SK-N-SH (cell line): ENCODE measurements around the gene FGF23. TPM values are rescaled to one million over a fixed set of nuclear protein-coding genes. Genes with fewer than 3 reads are reported as not detected.

Experiments used
- CTCF ChIA-PET: fragments of 300-600, 350-600 bp; formaldehyde crosslinking; extraction: SDS; loops from one replicate; lab custom pipeline; 2021; lab: Yijun Ruan, JAX
- POLR2A ChIA-PET: fragments of 350-600 bp; sonication (Branson Sonifier 250); formaldehyde crosslinking; extraction: SDS; loops from one replicate; lab custom pipeline; 2020; ENCODE audit warnings: antibody characterized with exemption, inconsistent platforms; lab: Yijun Ruan, JAX
- DNase-seq: peaks from one replicate; pipeline ENCODE4 v3.0.0; 2012
- H2AFZ ChIP-seq: fragments of 200-600 bp; sonication (generic); 2 replicates; pipeline ENCODE4 v1.8.1; 2016; ENCODE audit warnings: antibody characterized with exemption, mild to moderate bottlenecking, low read depth
- H3F3A ChIP-seq: fragments of 200-600 bp; sonication (generic); replicated peaks from 2 replicates; pipeline ENCODE3; 2016; ENCODE audit warnings: antibody characterized with exemption, mild to moderate bottlenecking; ENCODE audit not compliant: insufficient read depth
- H3K27ac ChIP-seq, 2 experiments: fragments of 200-500 bp in 1 of 2; fragments of 200-600 bp in 1 of 2; sonication (Bioruptor generic) in 1 of 2; sonication (generic), shearing (Covaris generic) in 1 of 2; 2 replicates each; pipeline versions ENCODE4 v1.5.1 to v1.6.1; 2014 to 2016; ENCODE audit warnings: low read depth in 2 of 2, inconsistent platforms in 1 of 2, low read length in 1 of 2, mild to moderate bottlenecking in 1 of 2, mixed read lengths in 1 of 2
- H3K27me3 ChIP-seq: fragments of 200-600 bp; sonication (generic), shearing (Covaris generic); 2 replicates; pipeline ENCODE4 v1.6.1; 2016; ENCODE audit warnings: mixed run types; ENCODE audit not compliant: insufficient read depth
- H3K36me3 ChIP-seq, 2 experiments: fragments of 200-500 bp in 1 of 2; fragments of 200-600 bp in 1 of 2; sonication (Bioruptor generic) in 1 of 2; sonication (generic) in 1 of 2; replicated peaks in 1 of 2; 2 replicates each; pipeline versions ENCODE3 to v1.5.1; 2014 to 2016; ENCODE audit warnings: low read length in 1 of 2, mild to moderate bottlenecking in 1 of 2; ENCODE audit not compliant: insufficient read depth in 2 of 2, control insufficient read depth in 1 of 2
- H3K4me1 ChIP-seq, 2 experiments: fragments of 200-500 bp in 1 of 2; fragments of 200-600 bp in 1 of 2; sonication (Bioruptor generic) in 1 of 2; sonication (generic), shearing (Covaris generic) in 1 of 2; 2 replicates each; pipeline versions ENCODE4 v1.5.1 to v1.6.1; 2014 to 2016; ENCODE audit warnings: low read depth in 1 of 2, low read length in 1 of 2, mixed run types in 1 of 2; ENCODE audit not compliant: insufficient read depth in 2 of 2, control insufficient read depth in 1 of 2
- H3K4me2 ChIP-seq: fragments of 200-600 bp; sonication (generic), shearing (Covaris generic); 2 replicates; pipeline ENCODE4 v1.6.1; 2017; ENCODE audit warnings: mixed run types
- H3K4me3 ChIP-seq, 2 experiments: fragments of 200-500 bp in 1 of 2; fragments of 200-600 bp in 1 of 2; sonication (Bioruptor generic) in 1 of 2; sonication (generic), shearing (Covaris generic) in 1 of 2; 2 replicates each; pipeline versions ENCODE4 v1.5.1 to v1.8.1; 2014 to 2016; ENCODE audit warnings: low read depth in 2 of 2, inconsistent platforms in 1 of 2, low read length in 1 of 2, mild to moderate bottlenecking in 1 of 2, mixed read lengths in 1 of 2, moderate library complexity in 1 of 2
- H3K79me2 ChIP-seq: fragments of 200-600 bp; sonication (generic); 2 replicates; pipeline ENCODE4 v1.8.1; 2017; ENCODE audit warnings: mild to moderate bottlenecking; ENCODE audit not compliant: insufficient read depth
- H3K9ac ChIP-seq: fragments of 200-600 bp; sonication (generic); 2 replicates; pipeline ENCODE4 v1.6.1; 2017; ENCODE audit warnings: mixed run types
- H3K9me2 ChIP-seq: fragments of 200-600 bp; sonication (generic); 2 replicates; pipeline ENCODE4 v1.6.1; 2017; ENCODE audit warnings: mixed run types
- H3K9me3 ChIP-seq: fragments of 200-600 bp; sonication (generic); 2 replicates; pipeline ENCODE4 v1.6.1; 2017; ENCODE audit warnings: mixed run types, mild to moderate bottlenecking, moderate library complexity
- H4K20me1 ChIP-seq: fragments of 200-600 bp; sonication (generic); 2 replicates; pipeline ENCODE4 v1.6.1; 2017; ENCODE audit warnings: mild to moderate bottlenecking, mixed run types; ENCODE audit not compliant: insufficient read depth
- CHD2 ChIP-seq: fragments of 150-350 bp; IDR thresholded peaks from 2 replicates; pipeline ENCODE4 v1.6.1; 2018; ENCODE audit warnings: low read length; ENCODE audit not compliant: partially characterized antibody
- ELF1 ChIP-seq: IDR thresholded peaks from 2 replicates; pipeline ENCODE4 v1.4.0; 2012
- EP300 ChIP-seq, 2 experiments: IDR thresholded peaks; 2 replicates each; pipeline versions ENCODE4 v1.4.0 to v1.6.1; 2012; ENCODE audit warnings: borderline replicate concordance in 1 of 2, low read depth in 1 of 2, low read length in 1 of 2
- FOXJ3 ChIP-seq: sonication (generic); formaldehyde crosslinking; IDR thresholded peaks from 2 replicates; pipeline ENCODE4 v1.5.1; 2020; ENCODE audit warnings: mild to moderate bottlenecking, missing genetic modification reagents
- FOXM1 ChIP-seq: IDR thresholded peaks from 2 replicates; pipeline ENCODE4 v1.4.0; 2012; ENCODE audit warnings: low read depth, mild to moderate bottlenecking
- GABPA ChIP-seq: IDR thresholded peaks from 2 replicates; pipeline ENCODE4 v1.4.0; 2012; ENCODE audit warnings: low read depth, mild to moderate bottlenecking
- GATA2 ChIP-seq: sonication (generic); formaldehyde crosslinking; IDR thresholded peaks from 2 replicates; pipeline ENCODE4 v1.5.0; 2020; ENCODE audit warnings: mild to moderate bottlenecking, missing genetic modification reagents
- JUND ChIP-seq: IDR thresholded peaks from 2 replicates; pipeline ENCODE4 v1.4.0; 2012
- NFIC ChIP-seq: IDR thresholded peaks from 2 replicates; pipeline ENCODE4 v1.4.0; 2012; ENCODE audit warnings: borderline replicate concordance
- POLR2AphosphoS5 ChIP-seq: IDR thresholded peaks from 2 replicates; pipeline ENCODE4 v1.6.1; 2012; ENCODE audit warnings: low read depth, low read length
- RCOR1 ChIP-seq: fragments of 150-350 bp; IDR thresholded peaks from 2 replicates; pipeline ENCODE4 v1.6.1; 2017; ENCODE audit warnings: antibody characterized with exemption, low read length
- TAF1 ChIP-seq: IDR thresholded peaks from 2 replicates; pipeline ENCODE4 v1.6.1; 2012; ENCODE audit warnings: low read depth, mild to moderate bottlenecking, low read length, moderate library complexity, borderline replicate concordance
- YY1 ChIP-seq: IDR thresholded peaks from 2 replicates; pipeline ENCODE4 v1.4.0; 2012; ENCODE audit warnings: low read depth, mild to moderate bottlenecking
- WGBS: methylation state at CpG from one replicate; pipeline ENCODE4 v1.1.6; 2017; ENCODE audit warnings: low lambda C conversion rate; 5-methylcytosine and 5-hydroxymethylcytosine counted together
- polyA plus RNA-seq, 3 experiments: library from polyadenylated mRNA; depleted of rRNA; stranded (reverse); fragments of >200 nt; gene quantifications; 2 replicates each; pipeline ENCODE4 v1.2.3, GENCODE V29; 2012
- TF ChIP-seq, protein P1 (sequence below): fragments of 150-350 bp; IDR thresholded peaks from 2 replicates; pipeline ENCODE4 v1.6.1; 2017; ENCODE audit warnings: antibody characterized with exemption, low read length, low read depth, borderline replicate concordance
- TF ChIP-seq, protein P2 (sequence below): fragments of 200-600 bp; sonication (generic); IDR thresholded peaks from 2 replicates; pipeline ENCODE4 v1.6.1; 2017; ENCODE audit warnings: antibody characterized with exemption, mild to moderate bottlenecking, moderate library complexity
- TF ChIP-seq, protein P3 (sequence below): IDR thresholded peaks from 2 replicates; pipeline ENCODE4; 2012
- TF ChIP-seq, protein P4 (sequence below): IDR thresholded peaks from 2 replicates; pipeline ENCODE4 v1.4.0; 2012; ENCODE audit warnings: low read depth

The FGF23 gene
- polyA plus RNA-seq, 1 of the 3 experiments (the other 2 are of a cell fraction): not detected

DNA sequence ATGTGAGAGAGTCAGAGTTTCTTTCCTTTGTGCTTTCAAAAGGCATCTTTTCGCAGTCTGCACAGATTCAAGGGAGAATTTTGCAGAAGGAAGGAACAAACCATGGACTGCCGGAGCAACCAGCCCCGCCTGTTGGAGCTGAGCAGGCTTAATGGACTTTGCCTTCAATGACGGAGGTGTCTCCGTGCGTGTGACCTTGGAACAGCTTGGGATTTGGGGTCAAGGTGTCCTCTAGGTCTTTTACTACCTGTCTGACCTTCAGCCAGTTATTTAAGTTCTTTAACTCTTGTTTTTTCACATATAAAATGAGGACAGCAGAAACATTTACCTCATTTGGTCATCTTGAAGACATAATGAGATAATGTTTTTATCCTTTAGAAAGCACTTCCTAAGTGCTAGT is 4.1 kb downstream of the FGF23 start:
- no peak for DNase-seq
- 55% methylated on average over 6 of the region's 6 CpGs for WGBS
- POLR2A ChIA-PET: no interaction called here
- Histone ChIP-seq H3K4me3 (no peak overlapping the region), H3K36me3 (no peaks in the 10 kb centered on the region), H3K79me2 (no peaks in the 10 kb centered on the region), H3K4me1 (no peaks in the 10 kb centered on the region; a peak in 1 of 4 replicates), H3K27ac (no peak overlapping the region), H3K4me2 (no peak overlapping the region), H2AFZ (no peak overlapping the region), H3K27me3 (peaks cover 15% of the 10 kb centered on the region; the same call in 1 of the 2 replicates), H3K9me3 (no peaks in the 10 kb centered on the region), H3F3A (no peaks in the 10 kb centered on the region), H4K20me1 (no peaks in the 10 kb centered on the region), H3K9me2 (no peaks in the 10 kb centered on the region), H3K9ac (no peak overlapping the region)
- CTCF ChIA-PET: interaction anchor here (0.9 to 1.1 kb wide), 3 partner anchors 21 to 152 kb away, joined by 3 to 4 read pairs (median 3); no protein-coding TSS in a partner anchor
- no peak for TF ChIP-seq GABPA
- TF ChIP-seq EP300 (IDR thresholded peaks at IDR 0.05; ENCODE audit: borderline replicate concordance in 1 of 2, low read depth in 1 of 2, low read length in 1 of 2): no peak
- TF ChIP-seq, protein P1, sequence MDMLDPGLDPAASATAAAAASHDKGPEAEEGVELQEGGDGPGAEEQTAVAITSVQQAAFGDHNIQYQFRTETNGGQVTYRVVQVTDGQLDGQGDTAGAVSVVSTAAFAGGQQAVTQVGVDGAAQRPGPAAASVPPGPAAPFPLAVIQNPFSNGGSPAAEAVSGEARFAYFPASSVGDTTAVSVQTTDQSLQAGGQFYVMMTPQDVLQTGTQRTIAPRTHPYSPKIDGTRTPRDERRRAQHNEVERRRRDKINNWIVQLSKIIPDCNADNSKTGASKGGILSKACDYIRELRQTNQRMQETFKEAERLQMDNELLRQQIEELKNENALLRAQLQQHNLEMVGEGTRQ: no peak
- TF ChIP-seq ELF1: no peak
- TF ChIP-seq FOXJ3 (CRISPR knock-in tag): no peak
- TF ChIP-seq, protein P2, sequence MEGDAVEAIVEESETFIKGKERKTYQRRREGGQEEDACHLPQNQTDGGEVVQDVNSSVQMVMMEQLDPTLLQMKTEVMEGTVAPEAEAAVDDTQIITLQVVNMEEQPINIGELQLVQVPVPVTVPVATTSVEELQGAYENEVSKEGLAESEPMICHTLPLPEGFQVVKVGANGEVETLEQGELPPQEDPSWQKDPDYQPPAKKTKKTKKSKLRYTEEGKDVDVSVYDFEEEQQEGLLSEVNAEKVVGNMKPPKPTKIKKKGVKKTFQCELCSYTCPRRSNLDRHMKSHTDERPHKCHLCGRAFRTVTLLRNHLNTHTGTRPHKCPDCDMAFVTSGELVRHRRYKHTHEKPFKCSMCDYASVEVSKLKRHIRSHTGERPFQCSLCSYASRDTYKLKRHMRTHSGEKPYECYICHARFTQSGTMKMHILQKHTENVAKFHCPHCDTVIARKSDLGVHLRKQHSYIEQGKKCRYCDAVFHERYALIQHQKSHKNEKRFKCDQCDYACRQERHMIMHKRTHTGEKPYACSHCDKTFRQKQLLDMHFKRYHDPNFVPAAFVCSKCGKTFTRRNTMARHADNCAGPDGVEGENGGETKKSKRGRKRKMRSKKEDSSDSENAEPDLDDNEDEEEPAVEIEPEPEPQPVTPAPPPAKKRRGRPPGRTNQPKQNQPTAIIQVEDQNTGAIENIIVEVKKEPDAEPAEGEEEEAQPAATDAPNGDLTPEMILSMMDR: no peak
- no peak for TF ChIP-seq POLR2AphosphoS5
- TF ChIP-seq, protein P3, sequence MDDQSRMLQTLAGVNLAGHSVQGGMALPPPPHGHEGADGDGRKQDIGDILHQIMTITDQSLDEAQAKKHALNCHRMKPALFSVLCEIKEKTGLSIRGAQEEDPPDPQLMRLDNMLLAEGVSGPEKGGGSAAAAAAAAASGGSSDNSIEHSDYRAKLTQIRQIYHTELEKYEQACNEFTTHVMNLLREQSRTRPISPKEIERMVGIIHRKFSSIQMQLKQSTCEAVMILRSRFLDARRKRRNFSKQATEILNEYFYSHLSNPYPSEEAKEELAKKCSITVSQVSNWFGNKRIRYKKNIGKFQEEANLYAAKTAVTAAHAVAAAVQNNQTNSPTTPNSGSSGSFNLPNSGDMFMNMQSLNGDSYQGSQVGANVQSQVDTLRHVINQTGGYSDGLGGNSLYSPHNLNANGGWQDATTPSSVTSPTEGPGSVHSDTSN: no peak
- TF ChIP-seq NFIC: no peak
- TF ChIP-seq, protein P4, sequence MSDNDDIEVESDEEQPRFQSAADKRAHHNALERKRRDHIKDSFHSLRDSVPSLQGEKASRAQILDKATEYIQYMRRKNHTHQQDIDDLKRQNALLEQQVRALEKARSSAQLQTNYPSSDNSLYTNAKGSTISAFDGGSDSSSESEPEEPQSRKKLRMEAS: no peak
- no peak for TF ChIP-seq YY1
- no peak for TF ChIP-seq FOXM1
- TF ChIP-seq RCOR1: no peak
- TF ChIP-seq JUND: no peak
- TF ChIP-seq GATA2: no peak
- TF ChIP-seq TAF1: no peak
- TF ChIP-seq CHD2: no peak
